ENCODE results near the gene LRRK1.

Gene LRRK1

GRCh38 chr15:101012326-101013200 lies 93.4 kb downstream of the LRRK1 start:
- DNase-seq, result no peak

- DNase-seq, result no peak
Observed at GRCh38 chr15:101013201-101013550, 94.0 kb downstream of the LRRK1 start.

- no peak for DNase-seq
Observed at GRCh38 chr15:101013769-101014675, 94.9 kb downstream of the LRRK1 start.

- peak; percentile 53 to 62 for DNase-seq
Observed at GRCh38 chr15:101014921-101015841, 96.0 kb downstream of the LRRK1 start.

GRCh38 chr15:101016581-101016980 lies 97.4 kb downstream of the LRRK1 start:
- no peak for DNase-seq

GRCh38 chr15:101017093-101017754 lies 98.1 kb downstream of the LRRK1 start:
- no peak for DNase-seq

- DNase-seq, result no peak
Observed at GRCh38 chr15:101018016-101018415, 98.9 kb downstream of the LRRK1 start.

- DNase-seq, result no peak
Observed at GRCh38 chr15:101018450-101018849, 99.3 kb downstream of the LRRK1 start.

GRCh38 chr15:101019366-101019896 lies 100.3 kb downstream of the LRRK1 start:
- no peak for DNase-seq

GRCh38 chr15:101020451-101020850 lies 101.3 kb downstream of the LRRK1 start:
- DNase-seq, result no peak

- no peak for DNase-seq
Observed at GRCh38 chr15:101020945-101021344, 101.8 kb downstream of the LRRK1 start.

GRCh38 chr15:101022306-101022705 lies 103.1 kb downstream of the LRRK1 start:
- no peak for DNase-seq

- DNase-seq, result no peak
Observed at GRCh38 chr15:101022876-101023275, 103.7 kb downstream of the LRRK1 start.

GRCh38 chr15:101023501-101024072 lies 104.4 kb downstream of the LRRK1 start:
- DNase-seq, result no peak

GRCh38 chr15:101024073-101024695 lies 105.0 kb downstream of the LRRK1 start:
- no peak for DNase-seq

GRCh38 chr15:101024706-101025500 lies 105.7 kb downstream of the LRRK1 start:
- DNase-seq, result no peak

GRCh38 chr15:101025501-101025885 lies 106.3 kb downstream of the LRRK1 start:
- DNase-seq, result no peak

- DNase-seq, result no peak
Observed at GRCh38 chr15:101025896-101026631, 106.9 kb downstream of the LRRK1 start.

- DNase-seq, result no peak
Observed at GRCh38 chr15:101026656-101027272, 107.6 kb downstream of the LRRK1 start.
